Measurements from ENCODE around the gene FAM234A. TPM values are rescaled to one million over a fixed set of nuclear protein-coding genes. Genes with fewer than 3 reads are reported as not detected.

FAM234A gene
- total RNA-seq, 2 experiments from 2014 or later = 10.9 to 26.8 TPM

- Histone ChIP-seq H4K20me1 (ENCODE audit: insufficient read depth, low read length) (peaks cover 21% of the 10 kb centered on the region; the same call in 1 of the 2 replicates), H3K4me2 (ENCODE audit: low read length) (no peak overlapping the region), H3K4me1 (ENCODE audit: insufficient read depth, low read length, poor library complexity, severe bottlenecking) (peaks cover 32% of the 10 kb centered on the region), H3K27ac (ENCODE audit: low read depth, low read length, poor library complexity, severe bottlenecking) (no peak overlapping the region), H3K36me3 (ENCODE audit: insufficient read depth, low read length) (peaks cover 24% of the 10 kb centered on the region), H3K4me3 (ENCODE audit: low read depth, low read length, poor library complexity, severe bottlenecking) (no peak overlapping the region), H3K9me2 (ENCODE audit: insufficient read depth, low read length) (no peaks in the 10 kb centered on the region), H2AFZ (ENCODE audit: low read length) (no peak overlapping the region), H3K9me3 (ENCODE audit: low read length) (no peaks in the 10 kb centered on the region), H3K79me2 (ENCODE audit: insufficient read depth, low read depth, low read length) (peaks cover 31% of the 10 kb centered on the region)
- no TSS peak for BruUV-seq (replicated peaks)
- intact Hi-C loops (cut with micrococcal nuclease; ENCODE audit: unreplicated experiment) = no loop called here
- no peak for DNase-seq (ENCODE audit: low spot score)
- CTCF ChIA-PET (ENCODE audit: unreplicated experiment) = no interaction called here
- POLR2A ChIA-PET = no interaction called here
- TF ChIP-seq CTCF (conservative IDR thresholded peaks at IDR 0.05; ENCODE audit: low read length) = no peak
- TF ChIP-seq EZH2phosphoT487 (IDR thresholded peaks at IDR 0.05; ENCODE audit: borderline replicate concordance, low read depth, low read length) = no peak
Measured at GRCh38 chr16:230949-231348, 3.7 kb upstream of the FAM234A start.

- intact Hi-C loops (cut with micrococcal nuclease; ENCODE audit: unreplicated experiment) = no loop called here
- H3K9me3 ChIP-seq (ENCODE audit: low read length) = no peaks in the 10 kb centered on the region
- H3K4me1 ChIP-seq (ENCODE audit: insufficient read depth, low read length, poor library complexity, severe bottlenecking) = peaks cover 25% of the 10 kb centered on the region
- H3K9me2 ChIP-seq (ENCODE audit: insufficient read depth, low read length) = no peaks in the 10 kb centered on the region
- H3K27ac ChIP-seq (ENCODE audit: low read depth, low read length, poor library complexity, severe bottlenecking) = peak overlapping the region; percentile 27
- no peak for DNase-seq (ENCODE audit: low spot score)
- H2AFZ ChIP-seq (ENCODE audit: low read length) = no peak overlapping the region
- H3K4me3 ChIP-seq (ENCODE audit: low read depth, low read length, poor library complexity, severe bottlenecking) = no peak overlapping the region
- peaks cover 4% of the 10 kb centered on the region; the same call in 1 of the 2 replicates for H3K79me2 ChIP-seq (ENCODE audit: insufficient read depth, low read depth, low read length)
- ChIA-PET POLR2A (interaction anchor here (0.6 to 1.4 kb wide), 3 partner anchors 11 to 155 kb away, joined by 3 to 5 read pairs (median 4); no protein-coding TSS in a partner anchor), CTCF (ENCODE audit: unreplicated experiment) (no interaction called here)
- TF ChIP-seq EZH2phosphoT487 (IDR thresholded peaks at IDR 0.05; ENCODE audit: borderline replicate concordance, low read depth, low read length) = no peak
- no peak for TF ChIP-seq CTCF (conservative IDR thresholded peaks at IDR 0.05; ENCODE audit: low read length)
- no peaks in the 10 kb centered on the region for H4K20me1 ChIP-seq (ENCODE audit: insufficient read depth, low read length)
- H3K36me3 ChIP-seq (ENCODE audit: insufficient read depth, low read length) = no peaks in the 10 kb centered on the region
- H3K4me2 ChIP-seq (ENCODE audit: low read length) = 0 out of 2 replicates have a peak overlapping the region, but pooled peaks have one; percentile 4
- no TSS peak for BruUV-seq (replicated peaks)
Measured at GRCh38 chr16:239948-240277, 5.3 kb downstream of the FAM234A start.

GRCh38 chr16:240559-240958 is 5.9 kb downstream of the FAM234A start:
- BruUV-seq (replicated peaks) = no TSS peak
- no peaks in the 10 kb centered on the region for H3K9me3 ChIP-seq (ENCODE audit: low read length)
- H3K36me3 ChIP-seq (ENCODE audit: insufficient read depth, low read length) = no peaks in the 10 kb centered on the region
- no peak overlapping the region for H3K4me2 ChIP-seq (ENCODE audit: low read length)
- CTCF ChIA-PET (ENCODE audit: unreplicated experiment) = no interaction called here
- peaks cover 4% of the 10 kb centered on the region; the same call in 1 of the 2 replicates for H3K79me2 ChIP-seq (ENCODE audit: insufficient read depth, low read depth, low read length)
- no peak overlapping the region for H3K27ac ChIP-seq (ENCODE audit: low read depth, low read length, poor library complexity, severe bottlenecking)
- H3K4me3 ChIP-seq (ENCODE audit: low read depth, low read length, poor library complexity, severe bottlenecking) = no peak overlapping the region
- POLR2A ChIA-PET = interaction anchor here (1.3 to 1.4 kb wide), 2 partner anchors 12 to 13 kb away, joined by 3 to 5 read pairs; no protein-coding TSS in a partner anchor
- peaks cover 24% of the 10 kb centered on the region for H3K4me1 ChIP-seq (ENCODE audit: insufficient read depth, low read length, poor library complexity, severe bottlenecking)
- intact Hi-C loops (cut with micrococcal nuclease; ENCODE audit: unreplicated experiment) = no loop called here
- no peaks in the 10 kb centered on the region for H4K20me1 ChIP-seq (ENCODE audit: insufficient read depth, low read length)
- DNase-seq (ENCODE audit: low spot score) = no peak
- no peak overlapping the region for H2AFZ ChIP-seq (ENCODE audit: low read length)
- no peaks in the 10 kb centered on the region for H3K9me2 ChIP-seq (ENCODE audit: insufficient read depth, low read length)
- no peak for TF ChIP-seq EZH2phosphoT487 (IDR thresholded peaks at IDR 0.05; ENCODE audit: borderline replicate concordance, low read depth, low read length)
- TF ChIP-seq CTCF (conservative IDR thresholded peaks at IDR 0.05; ENCODE audit: low read length) = no peak
